Activated naive CD4-positive, alpha-beta T cell treated with anti-CD3 and anti-CD28 coated beads, Interleukin-2, amount 50 U/mL, for 24 hours (primary cell): ENCODE data around the gene LYST.

Experiments
- H3K27ac Mint-ChIP-seq: one replicate; pipeline ENCODE4 v1.8.0; 2021; ENCODE audit warnings: mild to moderate bottlenecking, mixed read lengths
- H3K27me3 Mint-ChIP-seq: one replicate; pipeline ENCODE4 v1.8.0; 2021; ENCODE audit warnings: mixed read lengths
- H3K36me3 Mint-ChIP-seq: one replicate; pipeline ENCODE4 v1.8.0; 2021; ENCODE audit warnings: mixed read lengths
- H3K4me1 Mint-ChIP-seq: one replicate; pipeline ENCODE4 v1.8.0; 2021; ENCODE audit warnings: mixed read lengths
- H3K4me3 Mint-ChIP-seq: one replicate; pipeline ENCODE4 v1.8.0; 2021; ENCODE audit warnings: mild to moderate bottlenecking, mixed read lengths
- H3K9me3 Mint-ChIP-seq: one replicate; pipeline ENCODE4 v1.8.0; 2021; ENCODE audit warnings: mixed read lengths

The LYST gene

DNA sequence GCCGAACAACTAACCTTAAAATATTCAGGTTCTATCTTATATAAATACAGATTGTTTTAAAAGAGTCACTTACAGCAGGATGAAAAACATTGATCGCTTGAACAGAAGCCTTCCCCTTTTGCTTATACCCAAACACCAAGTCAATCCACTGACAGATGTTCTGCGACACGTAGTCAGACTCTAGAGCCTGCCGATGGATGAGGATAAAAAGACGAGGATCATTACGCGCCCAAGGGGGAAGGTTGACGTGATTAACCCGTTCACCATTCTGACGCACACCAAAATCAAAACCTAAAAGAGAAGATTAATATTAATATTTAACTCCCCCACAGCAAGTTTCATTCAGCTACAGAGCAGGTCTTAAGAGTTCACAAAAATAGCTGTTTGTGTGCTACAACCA is 157.7 kb downstream of the LYST start:
- Mint-ChIP-seq H3K9me3 (no peaks in the 10 kb centered on the region), H3K36me3 (peaks cover 19% of the 10 kb centered on the region), H3K27me3 (no peaks in the 10 kb centered on the region), H3K4me3 (no peak overlapping the region), H3K4me1 (no peaks in the 10 kb centered on the region), H3K27ac (no peak overlapping the region)

DNA sequence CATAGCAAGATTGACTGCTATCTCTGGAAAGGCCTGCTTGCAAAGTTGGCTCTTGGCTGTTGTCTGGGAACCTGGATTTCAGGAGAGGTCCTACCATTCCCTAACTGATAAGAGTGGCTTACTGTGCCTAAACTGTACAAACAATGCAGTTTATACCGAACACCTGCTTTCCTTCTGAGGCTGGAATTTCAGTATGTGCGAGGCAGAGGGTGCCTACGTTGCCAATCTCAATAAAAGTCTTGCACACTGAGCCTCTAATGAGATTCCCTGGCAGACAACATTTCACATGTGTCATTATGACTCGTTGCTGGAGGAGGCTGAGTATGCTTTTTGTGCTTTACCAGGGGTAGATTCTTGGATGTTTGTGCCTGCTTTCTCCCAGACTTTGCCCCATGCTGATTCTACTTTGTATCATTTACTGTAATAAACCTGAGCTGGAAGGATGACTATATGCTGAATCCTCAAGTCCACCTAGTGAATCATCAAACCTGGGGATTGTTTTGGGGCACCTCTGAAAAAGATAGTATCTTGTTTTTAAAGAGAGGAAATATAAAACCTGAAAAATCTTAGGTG is 158.2 kb downstream of the LYST start:
- Mint-ChIP-seq H3K27me3 (no peaks in the 10 kb centered on the region), H3K36me3 (peaks cover 19% of the 10 kb centered on the region), H3K9me3 (no peaks in the 10 kb centered on the region), H3K4me1 (no peaks in the 10 kb centered on the region), H3K27ac (no peak overlapping the region), H3K4me3 (no peak overlapping the region)

- Mint-ChIP-seq H3K27ac (no peak overlapping the region), H3K4me3 (no peak overlapping the region), H3K27me3 (no peaks in the 10 kb centered on the region), H3K9me3 (no peaks in the 10 kb centered on the region), H3K4me1 (no peaks in the 10 kb centered on the region), H3K36me3 (peaks cover 33% of the 10 kb centered on the region)
These were observed 163.2 kb downstream of the LYST start for GRCh38 chr1:235703506-235703905.

DNA sequence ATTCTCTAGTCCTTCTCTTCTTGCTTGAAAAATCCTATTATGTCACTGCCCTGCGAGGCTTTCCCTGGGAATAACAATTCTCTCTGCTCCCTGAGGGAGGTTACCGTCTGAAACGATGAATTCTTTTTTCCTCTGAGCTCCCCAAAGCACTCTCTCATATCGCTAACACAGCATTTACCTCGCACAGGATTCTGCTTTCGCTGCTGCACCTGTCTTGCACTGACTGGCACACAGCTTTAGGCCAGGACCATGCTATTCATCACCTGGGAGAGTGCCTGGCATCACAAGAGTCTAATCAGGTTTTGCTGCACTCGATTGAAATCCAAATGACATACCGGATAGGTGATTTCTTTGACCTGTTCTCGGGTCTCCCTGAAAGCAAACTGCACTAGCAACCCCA is 164.3 kb downstream of the LYST start:
- Mint-ChIP-seq H3K4me3 (no peak overlapping the region), H3K9me3 (no peaks in the 10 kb centered on the region), H3K27ac (no peak overlapping the region), H3K4me1 (peaks cover 5% of the 10 kb centered on the region), H3K36me3 (peaks cover 31% of the 10 kb centered on the region), H3K27me3 (no peaks in the 10 kb centered on the region)

GRCh38 chr1:235697508-235697907 is 169.2 kb downstream of the LYST start:
- H3K27me3 Mint-ChIP-seq = no peaks in the 10 kb centered on the region
- H3K36me3 Mint-ChIP-seq = peaks cover 31% of the 10 kb centered on the region
- H3K27ac Mint-ChIP-seq = peak overlapping the region; percentile 74
- H3K4me1 Mint-ChIP-seq = peaks cover 9% of the 10 kb centered on the region
- H3K4me3 Mint-ChIP-seq = peak overlapping the region; percentile 1
- no peaks in the 10 kb centered on the region for H3K9me3 Mint-ChIP-seq

- H3K4me3 Mint-ChIP-seq = no peak overlapping the region
- H3K9me3 Mint-ChIP-seq = no peaks in the 10 kb centered on the region
- H3K36me3 Mint-ChIP-seq = peaks cover 16% of the 10 kb centered on the region
- no peaks in the 10 kb centered on the region for H3K4me1 Mint-ChIP-seq
- H3K27me3 Mint-ChIP-seq = no peaks in the 10 kb centered on the region
- H3K27ac Mint-ChIP-seq = no peak overlapping the region
These were observed 177.3 kb downstream of the LYST start for GRCh38 chr1:235689356-235689755.

- no peaks in the 10 kb centered on the region for H3K27me3 Mint-ChIP-seq
- H3K4me3 Mint-ChIP-seq = no peak overlapping the region
These were observed 178.6 kb downstream of the LYST start for GRCh38 chr1:235688096-235688495.

DNA sequence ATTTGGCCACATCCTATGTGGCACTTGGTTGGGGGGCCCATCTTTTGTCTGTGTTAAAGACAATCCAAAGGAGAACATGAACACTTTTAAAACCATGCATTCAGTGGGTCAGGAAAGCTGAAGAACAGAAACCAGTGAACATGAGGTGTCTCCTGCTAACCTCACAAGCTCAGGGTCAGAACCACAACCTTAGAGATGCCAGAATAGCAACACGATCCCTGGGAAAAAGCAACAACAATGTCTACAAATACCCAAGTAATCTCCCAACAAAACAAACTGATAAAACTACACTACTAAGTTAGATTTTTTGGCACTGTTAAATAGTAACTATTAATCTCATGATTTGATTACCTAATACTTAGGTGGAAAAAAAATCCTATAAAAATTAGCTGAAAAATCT is 183.1 kb downstream of the LYST start:
- Mint-ChIP-seq H3K27ac (no peak overlapping the region), H3K9me3 (no peaks in the 10 kb centered on the region), H3K4me1 (no peaks in the 10 kb centered on the region), H3K36me3 (peaks cover 30% of the 10 kb centered on the region), H3K4me3 (no peak overlapping the region), H3K27me3 (no peaks in the 10 kb centered on the region)

More at GRCh38 chr1:235688096-235688495, 178.6 kb downstream of the LYST start:
- Mint-ChIP-seq H3K27ac (no peak overlapping the region), H3K4me1 (no peaks in the 10 kb centered on the region), H3K36me3 (peaks cover 18% of the 10 kb centered on the region), H3K9me3 (no peaks in the 10 kb centered on the region)

- Mint-ChIP-seq H3K36me3 (peaks cover 29% of the 10 kb centered on the region), H3K9me3 (no peaks in the 10 kb centered on the region), H3K27ac (no peak overlapping the region), H3K4me1 (no peaks in the 10 kb centered on the region), H3K4me3 (no peak overlapping the region), H3K27me3 (no peaks in the 10 kb centered on the region)
These were observed 184.5 kb downstream of the LYST start for GRCh38 chr1:235682216-235682615.

GRCh38 chr1:235679644-235680043 is 187.1 kb downstream of the LYST start:
- H3K4me1 Mint-ChIP-seq = no peaks in the 10 kb centered on the region
- H3K27ac Mint-ChIP-seq = no peak overlapping the region
- no peaks in the 10 kb centered on the region for H3K27me3 Mint-ChIP-seq
- H3K9me3 Mint-ChIP-seq = peaks cover 16% of the 10 kb centered on the region
- no peak overlapping the region for H3K4me3 Mint-ChIP-seq
- H3K36me3 Mint-ChIP-seq = peaks cover 45% of the 10 kb centered on the region

- Mint-ChIP-seq H3K9me3 (peaks cover 16% of the 10 kb centered on the region), H3K36me3 (peaks cover 46% of the 10 kb centered on the region), H3K4me1 (no peaks in the 10 kb centered on the region)
These were observed 187.7 kb downstream of the LYST start for GRCh38 chr1:235679005-235679404.

GRCh38 chr1:235675152-235675890 is 191.4 kb downstream of the LYST start:
- Mint-ChIP-seq H3K9me3 (peaks cover 40% of the 10 kb centered on the region), H3K27ac (no peak overlapping the region), H3K4me1 (no peaks in the 10 kb centered on the region), H3K27me3 (no peaks in the 10 kb centered on the region), H3K36me3 (peaks cover 64% of the 10 kb centered on the region), H3K4me3 (no peak overlapping the region)

More at GRCh38 chr1:235679005-235679404, 187.7 kb downstream of the LYST start:
- Mint-ChIP-seq H3K4me3 (no peak overlapping the region), H3K27me3 (no peaks in the 10 kb centered on the region), H3K27ac (no peak overlapping the region)

DNA sequence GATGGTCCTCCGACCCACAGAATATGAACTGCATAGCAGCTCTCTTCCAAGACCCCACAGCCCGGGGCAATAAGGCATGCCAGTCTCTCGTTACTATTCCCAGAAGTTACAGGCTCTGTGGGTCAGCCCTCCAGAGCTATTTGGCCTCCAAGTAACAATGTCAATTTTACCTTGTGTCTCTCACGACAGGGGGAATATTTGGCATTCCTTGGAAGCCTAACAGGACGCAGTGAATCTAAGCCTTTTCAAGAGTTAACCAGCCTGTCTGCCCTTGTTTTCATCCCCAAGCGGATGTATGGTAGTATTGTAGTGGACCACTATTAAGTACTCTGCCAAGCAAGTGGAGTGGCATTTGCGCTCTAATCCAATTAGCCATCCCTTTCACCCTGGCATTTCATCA is 192.7 kb downstream of the LYST start:
- peaks cover 47% of the 10 kb centered on the region for H3K9me3 Mint-ChIP-seq
- no peaks in the 10 kb centered on the region for H3K4me1 Mint-ChIP-seq
- no peak overlapping the region for H3K27ac Mint-ChIP-seq
- H3K27me3 Mint-ChIP-seq = no peaks in the 10 kb centered on the region
- H3K4me3 Mint-ChIP-seq = no peak overlapping the region
- H3K36me3 Mint-ChIP-seq = peaks cover 69% of the 10 kb centered on the region

DNA sequence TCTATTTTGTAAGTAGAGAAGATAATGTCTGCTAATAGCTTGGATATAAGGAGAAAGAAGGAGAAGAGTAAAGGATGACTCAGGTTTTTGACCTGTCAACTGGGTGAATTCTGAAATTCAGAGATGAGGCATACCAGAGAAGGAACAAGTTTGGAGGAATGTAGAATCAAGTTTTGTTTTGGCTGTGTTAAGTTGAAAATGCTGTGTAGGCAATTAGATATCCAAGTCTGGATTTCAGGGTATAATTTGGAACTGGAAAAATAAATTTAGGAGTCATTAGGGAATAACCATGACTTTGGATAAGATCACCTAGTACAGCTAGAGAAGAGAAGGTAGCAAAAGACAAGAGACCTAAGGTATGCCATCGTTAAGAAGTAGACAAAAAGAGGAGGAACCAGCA is 194.7 kb downstream of the LYST start:
- Mint-ChIP-seq H3K36me3 (peaks cover 70% of the 10 kb centered on the region), H3K27ac (peak overlapping the region; percentile 53), H3K4me1 (no peaks in the 10 kb centered on the region), H3K9me3 (peaks cover 52% of the 10 kb centered on the region), H3K27me3 (no peaks in the 10 kb centered on the region), H3K4me3 (no peak overlapping the region)

DNA sequence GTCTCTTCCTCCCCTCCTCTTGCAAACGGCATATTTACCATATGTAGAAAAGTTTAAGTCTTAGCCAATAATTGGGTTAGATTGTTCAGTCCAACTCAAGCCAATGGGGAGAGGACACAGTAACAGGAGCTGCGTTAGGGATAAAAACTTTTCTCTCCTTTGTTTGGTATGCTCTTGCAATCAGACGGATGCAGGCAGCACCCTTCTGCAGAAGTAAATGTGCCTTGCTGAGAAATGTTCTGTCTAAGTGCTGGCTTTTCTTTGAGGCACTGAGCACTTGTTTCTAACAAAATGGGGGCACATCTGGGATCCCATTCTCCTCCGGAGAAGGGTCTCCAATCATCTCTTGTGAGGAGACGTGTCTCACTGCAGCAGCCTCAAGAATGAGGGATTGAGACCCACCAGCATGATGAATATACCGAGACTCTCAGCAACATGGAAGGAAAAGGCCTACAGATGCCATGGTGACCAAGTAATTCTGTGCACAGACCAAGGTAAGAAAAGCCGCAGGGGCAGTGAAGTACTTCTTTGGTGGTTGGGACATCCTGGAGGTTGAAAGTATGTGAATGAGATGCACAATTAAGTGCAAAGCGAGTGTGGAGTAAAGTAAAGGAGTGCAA is 196.4 kb downstream of the LYST start:
- H3K27ac Mint-ChIP-seq = no peak overlapping the region
- no peaks in the 10 kb centered on the region for H3K4me1 Mint-ChIP-seq
- peaks cover 42% of the 10 kb centered on the region for H3K9me3 Mint-ChIP-seq
- H3K27me3 Mint-ChIP-seq = no peaks in the 10 kb centered on the region
- no peak overlapping the region for H3K4me3 Mint-ChIP-seq
- H3K36me3 Mint-ChIP-seq = peaks cover 54% of the 10 kb centered on the region

GRCh38 chr1:235669277-235669676 is 197.4 kb downstream of the LYST start:
- Mint-ChIP-seq H3K9me3 (peaks cover 35% of the 10 kb centered on the region), H3K4me1 (no peaks in the 10 kb centered on the region), H3K27ac (no peak overlapping the region)

More at GRCh38 chr1:235669277-235669676, 197.4 kb downstream of the LYST start:
- Mint-ChIP-seq H3K4me3 (no peak overlapping the region), H3K27me3 (no peaks in the 10 kb centered on the region), H3K36me3 (peaks cover 49% of the 10 kb centered on the region)
